Measurements from ENCODE around the gene MAGEC3.

Gene MAGEC3

DNA sequence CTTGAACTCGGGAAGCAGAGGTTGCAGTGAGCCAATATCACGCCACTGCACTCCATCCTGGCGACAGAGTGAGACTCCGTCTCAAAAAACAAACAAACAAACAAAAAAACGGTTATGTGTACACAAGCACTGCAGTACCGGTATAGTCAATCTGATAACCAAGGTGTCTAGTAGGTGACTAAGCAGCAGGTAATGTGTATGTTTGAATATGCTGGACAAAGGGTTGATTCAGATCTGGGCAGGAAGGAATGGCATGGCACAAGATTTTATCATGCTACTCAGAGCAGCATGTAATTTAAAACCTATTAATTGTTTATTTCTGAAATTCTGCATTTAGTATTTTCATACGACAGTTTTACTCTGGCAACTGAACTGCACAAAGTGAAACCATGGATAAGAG, 107.3 kb downstream of the MAGEC3 start:
- no peak overlapping the region for H3K4me3 ChIP-seq (ENCODE audit: low read depth, low read length)
- TF ChIP-seq, protein P1, sequence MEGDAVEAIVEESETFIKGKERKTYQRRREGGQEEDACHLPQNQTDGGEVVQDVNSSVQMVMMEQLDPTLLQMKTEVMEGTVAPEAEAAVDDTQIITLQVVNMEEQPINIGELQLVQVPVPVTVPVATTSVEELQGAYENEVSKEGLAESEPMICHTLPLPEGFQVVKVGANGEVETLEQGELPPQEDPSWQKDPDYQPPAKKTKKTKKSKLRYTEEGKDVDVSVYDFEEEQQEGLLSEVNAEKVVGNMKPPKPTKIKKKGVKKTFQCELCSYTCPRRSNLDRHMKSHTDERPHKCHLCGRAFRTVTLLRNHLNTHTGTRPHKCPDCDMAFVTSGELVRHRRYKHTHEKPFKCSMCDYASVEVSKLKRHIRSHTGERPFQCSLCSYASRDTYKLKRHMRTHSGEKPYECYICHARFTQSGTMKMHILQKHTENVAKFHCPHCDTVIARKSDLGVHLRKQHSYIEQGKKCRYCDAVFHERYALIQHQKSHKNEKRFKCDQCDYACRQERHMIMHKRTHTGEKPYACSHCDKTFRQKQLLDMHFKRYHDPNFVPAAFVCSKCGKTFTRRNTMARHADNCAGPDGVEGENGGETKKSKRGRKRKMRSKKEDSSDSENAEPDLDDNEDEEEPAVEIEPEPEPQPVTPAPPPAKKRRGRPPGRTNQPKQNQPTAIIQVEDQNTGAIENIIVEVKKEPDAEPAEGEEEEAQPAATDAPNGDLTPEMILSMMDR (IDR thresholded peaks at IDR 0.05; ENCODE audit: low read depth, low read length), result no peak

DNA sequence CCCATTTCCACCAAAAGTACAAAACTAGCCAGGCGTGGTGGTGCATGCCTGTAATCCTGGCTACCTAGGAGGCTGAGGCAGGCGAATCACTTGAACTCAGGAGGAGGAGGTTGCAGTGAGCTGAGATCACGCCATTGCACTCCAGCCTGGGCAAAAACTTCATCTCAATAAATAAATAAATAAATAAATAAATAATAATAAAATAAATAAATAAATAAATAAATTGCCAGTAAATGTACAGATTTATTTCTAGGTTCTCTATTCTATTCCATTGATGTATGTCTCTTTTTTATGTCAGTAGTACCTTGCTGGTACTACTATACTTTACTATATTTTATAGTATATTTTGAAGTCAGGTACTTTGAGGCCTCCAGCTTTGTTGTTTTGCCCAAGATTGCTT, 109.2 kb downstream of the MAGEC3 start:
- no peak overlapping the region for H3K4me3 ChIP-seq (ENCODE audit: low read depth, low read length)
- TF ChIP-seq, protein P1 (IDR thresholded peaks at IDR 0.05; ENCODE audit: low read depth, low read length), result no peak
